H1 (cell line): ENCODE data around the gene POLR2I. TPM values are rescaled to one million over a fixed set of nuclear protein-coding genes. Genes with fewer than 3 reads are reported as not detected.

ENCODE experiments used
- CTCF ChIA-PET: fragments of 300-600 bp; sonication (Branson Sonifier 250); formaldehyde crosslinking; loops from one replicate; lab custom pipeline; 2021; ENCODE audit not compliant: partially characterized antibody; lab: Charles Lee
- POLR2A ChIA-PET: fragments of 300-600 bp; sonication (Branson Sonifier 250); formaldehyde crosslinking; loops from one replicate; lab custom pipeline; 2021; ENCODE audit warnings: inconsistent platforms; ENCODE audit not compliant: partially characterized antibody; lab: Charles Lee
- DNase-seq, 2 experiments: peaks; one replicate each; pipeline versions ENCODE4 v3.0.0 to v3.0.0-alpha.2; 2010 to 2022; ENCODE audit warnings: low spot score in 2 of 2, low read depth in 1 of 2, mixed read lengths in 1 of 2
- FAIRE-seq: peaks from 2 replicates; lab custom pipeline; 2011; peaks lifted over from hg19 to GRCh38; lab: Jason Lieb, UNC
- H2AFZ ChIP-seq: 2 replicates; pipeline ENCODE4 v1.8.1; 2012; ENCODE audit warnings: low read length, inconsistent platforms
- H2AK5ac ChIP-seq: 2 replicates; pipeline ENCODE4 v1.6.1; 2013; ENCODE audit warnings: low read depth, low read length
- H2BK120ac ChIP-seq: replicated peaks from 2 replicates; pipeline ENCODE3; 2013; ENCODE audit warnings: low read depth, low read length, inconsistent platforms
- H2BK12ac ChIP-seq: 2 replicates; pipeline ENCODE4 v1.6.1; 2013; ENCODE audit warnings: low read depth, low read length
- H2BK15ac ChIP-seq: 2 replicates; pipeline ENCODE4 v1.6.1; 2013; ENCODE audit warnings: low read length
- H2BK20ac ChIP-seq: 2 replicates; pipeline ENCODE4 v1.6.1; 2013; ENCODE audit warnings: low read length
- H2BK5ac ChIP-seq: 2 replicates; pipeline ENCODE4 v1.6.1; 2013; ENCODE audit warnings: low read depth, low read length
- H3K14ac ChIP-seq: 2 replicates; pipeline ENCODE4 v1.6.1; 2013; ENCODE audit warnings: inconsistent platforms; ENCODE audit not compliant: insufficient read length
- H3K18ac ChIP-seq: 2 replicates; pipeline ENCODE4 v1.6.1; 2013; ENCODE audit warnings: low read length; ENCODE audit errors: extremely low read depth
- H3K23ac ChIP-seq: 2 replicates; pipeline ENCODE4 v1.6.1; 2013; ENCODE audit warnings: inconsistent platforms; ENCODE audit not compliant: insufficient read length
- H3K23me2 ChIP-seq: 2 replicates; pipeline ENCODE4 v1.6.1; 2013; ENCODE audit warnings: low read depth, low read length
- H3K27ac ChIP-seq: 2 replicates; pipeline ENCODE4 v1.6.1; 2011; ENCODE audit warnings: low read depth, low read length, inconsistent platforms
- H3K27me3 ChIP-seq, 4 experiments: replicated peaks in 1 of 4; 1 replicate in 1 of 4; 2 replicates in 3 of 4; pipeline versions ENCODE4 v1.6.1 to v1.8.1; 2011 to 2013; ENCODE audit warnings: low read length in 3 of 4, mild to moderate bottlenecking in 3 of 4, inconsistent platforms in 2 of 4, mixed read lengths in 2 of 4, moderate library complexity in 1 of 4; ENCODE audit not compliant: control insufficient read depth in 3 of 4, insufficient read depth in 3 of 4; ENCODE audit errors: extremely low read depth in 1 of 4
- H3K36me3 ChIP-seq, 4 experiments: 2 replicates each; pipeline versions ENCODE4 v1.6.1 to v1.8.1; 2011 to 2013; ENCODE audit warnings: mild to moderate bottlenecking in 4 of 4, low read length in 3 of 4, moderate library complexity in 2 of 4, control low read depth in 1 of 4, inconsistent platforms in 1 of 4; ENCODE audit not compliant: insufficient read depth in 4 of 4, control insufficient read depth in 2 of 4
- H3K4ac ChIP-seq: replicated peaks from 2 replicates; pipeline ENCODE3; 2013; ENCODE audit warnings: low read length, low read depth, mixed read lengths, inconsistent platforms; ENCODE audit not compliant: insufficient read length
- H3K4me1 ChIP-seq, 4 experiments: replicated peaks in 1 of 4; 1 replicate in 1 of 4; 2 replicates in 3 of 4; pipeline versions ENCODE4 v1.6.1 to v1.8.1; 2011 to 2013; ENCODE audit warnings: low read length in 3 of 4, inconsistent platforms in 2 of 4, mixed read lengths in 1 of 4; ENCODE audit not compliant: insufficient read depth in 4 of 4, control insufficient read depth in 3 of 4
- H3K4me2 ChIP-seq, 2 experiments: 2 replicates each; pipeline versions ENCODE4 v1.6.1 to v1.8.1; 2011 to 2013; ENCODE audit warnings: low read depth in 2 of 2, low read length in 2 of 2, control low read depth in 1 of 2, inconsistent platforms in 1 of 2, mild to moderate bottlenecking in 1 of 2; ENCODE audit not compliant: insufficient read depth in 1 of 2
- H3K4me3 ChIP-seq, 4 experiments: fragments of 200-600, 300-600 bp in 1 of 4; sonication (generic), shearing (Covaris generic), sonication (Bioruptor Twin) in 1 of 4; 2 replicates each; pipeline versions ENCODE4 v1.5.1 to v1.8.1; 2011 to 2016; ENCODE audit warnings: low read length in 4 of 4, low read depth in 3 of 4, control low read depth in 2 of 4, inconsistent platforms in 2 of 4, mild to moderate bottlenecking in 2 of 4, mixed read lengths in 1 of 4, moderate library complexity in 1 of 4; ENCODE audit not compliant: insufficient read depth in 2 of 4; ENCODE audit errors: extremely low read depth in 1 of 4
- H3K56ac ChIP-seq: replicated peaks from 2 replicates; pipeline ENCODE3; 2013; ENCODE audit warnings: low read depth, mild to moderate bottlenecking, mixed read lengths, low read length, inconsistent platforms; ENCODE audit not compliant: insufficient read length
- H3K79me1 ChIP-seq: 2 replicates; pipeline ENCODE4 v1.6.1; 2013; ENCODE audit warnings: low read depth, low read length, control low read depth
- H3K79me2 ChIP-seq, 2 experiments: 2 replicates each; pipeline versions ENCODE4 v1.6.1 to v1.8.1; 2012 to 2013; ENCODE audit warnings: low read length in 2 of 2, mild to moderate bottlenecking in 2 of 2, inconsistent platforms in 1 of 2; ENCODE audit not compliant: insufficient read depth in 2 of 2, control insufficient read depth in 1 of 2
- H3K9ac ChIP-seq, 4 experiments: replicated peaks in 1 of 4; 1 replicate in 1 of 4; 2 replicates in 3 of 4; pipeline versions ENCODE4 v1.6.1 to v1.8.1; 2011 to 2013; ENCODE audit warnings: low read depth in 3 of 4, low read length in 3 of 4, control low read depth in 2 of 4, mild to moderate bottlenecking in 2 of 4, moderate library complexity in 2 of 4, inconsistent platforms in 1 of 4; ENCODE audit errors: extremely low read depth in 1 of 4
- H3K9me3 ChIP-seq, 2 experiments: 2 replicates each; pipeline versions ENCODE4 v1.6.1 to v1.8.1; 2012 to 2013; ENCODE audit warnings: mild to moderate bottlenecking in 2 of 2, moderate library complexity in 2 of 2, control low read depth in 1 of 2, inconsistent platforms in 1 of 2, low read depth in 1 of 2, low read length in 1 of 2, mixed read lengths in 1 of 2; ENCODE audit not compliant: insufficient read depth in 2 of 2
- H4K20me1 ChIP-seq, 2 experiments: replicated peaks in 1 of 2; 2 replicates each; pipeline versions ENCODE3 to v1.8.1; 2011 to 2013; ENCODE audit warnings: inconsistent platforms in 2 of 2, low read length in 2 of 2, mild to moderate bottlenecking in 1 of 2; ENCODE audit not compliant: insufficient read depth in 2 of 2, control insufficient read depth in 1 of 2
- H4K5ac ChIP-seq: 2 replicates; pipeline ENCODE4 v1.6.1; 2013; ENCODE audit warnings: low read length, low read depth, mixed read lengths, inconsistent platforms; ENCODE audit not compliant: insufficient read length
- H4K8ac ChIP-seq: 2 replicates; pipeline ENCODE4 v1.8.0; 2013; ENCODE audit warnings: mild to moderate bottlenecking, moderate library complexity, low read length, inconsistent platforms; ENCODE audit not compliant: insufficient read depth; ENCODE audit errors: extremely low read depth
- H4K91ac ChIP-seq: replicated peaks from 2 replicates; pipeline ENCODE3; 2013; ENCODE audit warnings: low read length, mixed read lengths, inconsistent platforms; ENCODE audit not compliant: insufficient read length
- FOSL1 ChIP-seq: IDR thresholded peaks from 2 replicates; pipeline ENCODE4 v1.6.1; 2011; ENCODE audit warnings: mild to moderate bottlenecking, low read depth, low read length, moderate library complexity; ENCODE audit not compliant: insufficient read depth
- HDAC2 ChIP-seq, 2 experiments: fragments of 300-600 bp in 1 of 2; sonication (generic) in 1 of 2; IDR thresholded peaks; 2 replicates each; pipeline ENCODE4 v1.6.1; 2011 to 2012; ENCODE audit warnings: low read depth in 2 of 2, low read length in 2 of 2, mild to moderate bottlenecking in 2 of 2, moderate library complexity in 2 of 2, borderline replicate concordance in 1 of 2, inconsistent platforms in 1 of 2
- KDM5A ChIP-seq: fragments of 200-600 bp; IDR thresholded peaks from 2 replicates; pipeline ENCODE4 v1.7.1; 2012; ENCODE audit warnings: mild to moderate bottlenecking, low read length, inconsistent platforms, mixed read lengths
- MAFK ChIP-seq: IDR thresholded peaks from 2 replicates; pipeline ENCODE4 v1.6.1; 2012; ENCODE audit warnings: low read depth, mild to moderate bottlenecking, improper control_type of control experiment, low read length
- RNF2 ChIP-seq: fragments of 200-900, 300-1000 bp; sonication (generic); IDR thresholded peaks from 2 replicates; pipeline ENCODE4 v1.7.1; 2016; ENCODE audit warnings: borderline replicate concordance, low read depth, mild to moderate bottlenecking, antibody characterized with exemption, low read length; ENCODE audit not compliant: poor library complexity, severe bottlenecking; ENCODE audit errors: missing control alignments
- SAP30 ChIP-seq: fragments of 300-600 bp; sonication (generic); IDR thresholded peaks from 2 replicates; pipeline ENCODE4 v1.7.1; 2012; ENCODE audit warnings: low read length, moderate library complexity, mild to moderate bottlenecking, inconsistent platforms; ENCODE audit not compliant: insufficient read depth, insufficient replicate concordance
- SIX5 ChIP-seq: IDR thresholded peaks from 2 replicates; pipeline ENCODE4 v1.6.1; 2011; ENCODE audit warnings: mild to moderate bottlenecking, low read depth, low read length
- SP1 ChIP-seq: IDR thresholded peaks from 2 replicates; pipeline ENCODE4 v1.6.1; 2011; ENCODE audit warnings: low read depth, low read length
- SP2 ChIP-seq: IDR thresholded peaks from 2 replicates; pipeline ENCODE4 v1.6.1; 2012; ENCODE audit warnings: mild to moderate bottlenecking, low read length, inconsistent platforms
- SP4 ChIP-seq: IDR thresholded peaks from 2 replicates; pipeline ENCODE4 v1.6.1; 2012; ENCODE audit warnings: low read length, inconsistent platforms
- TAF7 ChIP-seq: optimal IDR thresholded peaks from 2 replicates; pipeline ENCODE3; 2011; ENCODE audit warnings: low read depth, mild to moderate bottlenecking, inconsistent platforms, low read length, moderate library complexity, borderline replicate concordance
- WGBS, 2 experiments: shearing (Covaris generic) in 1 of 2; methylation state at CpG; one replicate each; pipeline versions ENCODE4 v1.1.6 to v1.1.7; 2013 to 2015; ENCODE audit warnings: low lambda C conversion rate in 2 of 2, mixed read lengths in 2 of 2, inconsistent platforms in 1 of 2, low coverage in 1 of 2, missing lambda C conversion rate in 1 of 2; ENCODE audit not compliant: insufficient replicate concordance in 2 of 2, insufficient coverage in 1 of 2, insufficient read length in 1 of 2; ENCODE audit errors: extremely low coverage in 1 of 2, missing lambda C conversion rate in 1 of 2; 5-methylcytosine and 5-hydroxymethylcytosine counted together
- polyA plus RNA-seq, 7 experiments: library from polyadenylated mRNA; depleted of rRNA in 3 of 7; stranded (reverse) in 5 of 7; unstranded in 2 of 7; fragments of >200 nt in 5 of 7; fragments of 200-250 nt in 2 of 7; gene quantifications; 1 replicate in 5 of 7; 2 replicates in 1 of 7; 4 replicates in 1 of 7; pipeline versions ENCODE4 v1.2.1 to v1.2.3, GENCODE V29; 2011 to 2013; ENCODE audit warnings: missing spikeins in 2 of 7, mixed read lengths in 2 of 7
- total RNA-seq: library from RNA; stranded (reverse); fragmentation: NEBNext Ultra II Directional; extraction: Animal tissue kit (Norgen Biotek cat#: 25700); gene quantifications from 2 replicates; pipeline ENCODE4 v1.2.1, GENCODE V29; 2021
- TF ChIP-seq, protein P1 (sequence below): IDR thresholded peaks from 2 replicates; pipeline ENCODE4 v1.6.1; 2011; ENCODE audit warnings: low read depth, mild to moderate bottlenecking, low read length; ENCODE audit not compliant: insufficient read depth
- TF ChIP-seq, protein P2 (sequence below): IDR thresholded peaks from 2 replicates; pipeline ENCODE4 v1.6.1; 2012; ENCODE audit warnings: inconsistent platforms

Gene POLR2I
- total and polyA plus RNA-seq, 2 of the 8 experiments (the other 6 are each of a cell fraction or from before 2014, with no cell fraction given) = 143 to 150 TPM

DNA sequence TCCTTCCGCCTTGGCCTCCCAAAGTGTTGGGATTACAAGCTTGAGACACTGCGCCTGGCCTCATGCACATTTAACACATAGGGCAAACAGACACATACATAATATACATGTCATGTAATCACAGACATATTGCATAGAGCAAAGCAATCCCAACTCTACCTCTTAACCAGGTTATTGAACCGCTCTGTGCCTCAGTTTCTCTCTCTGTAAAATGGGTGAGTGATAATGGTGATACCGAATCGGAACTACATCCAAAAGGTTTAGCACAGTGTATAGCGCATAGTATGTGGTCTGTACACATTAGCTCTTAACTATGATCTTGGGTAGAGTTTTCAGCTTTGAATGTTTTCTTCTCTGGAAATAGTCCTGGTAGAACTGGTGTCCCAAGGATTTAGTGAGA, 29.9 kb upstream of the POLR2I start:
- Histone ChIP-seq H2AK5ac (no peak overlapping the region), H3K36me3 (peaks cover 17 to 55% (median 40%) of the 10 kb centered on the region in 4 experiments), H3K56ac (no peak overlapping the region), H3K4ac (no peak overlapping the region), H3K27me3 (no peaks in the 10 kb centered on the region), H3K9ac (no peak overlapping the region), H3K79me1 (peaks cover 3% of the 10 kb centered on the region), H3K4me3 (no peak overlapping the region), H3K23me2 (peaks cover 10% of the 10 kb centered on the region; the same call in 1 of the 2 replicates), H4K5ac (no peak overlapping the region), H4K20me1 (peaks cover 0 to 11% of the 10 kb centered on the region in 2 experiments), H3K23ac (no peak overlapping the region), H3K27ac (no peak overlapping the region), H2BK15ac (no peak overlapping the region), H2BK120ac (no peak overlapping the region), H3K9me3 (no peaks in the 10 kb centered on the region), H3K14ac (no peak overlapping the region), H2BK12ac (no peak overlapping the region), H3K18ac (no peak overlapping the region), H4K8ac (no peak overlapping the region), H4K91ac (no peak overlapping the region), H3K4me1 (peaks cover 0 to 3% (median 3%) of the 10 kb centered on the region in 4 experiments; a peak in 3 of 7 replicates), H2BK20ac (no peak overlapping the region), H2BK5ac (no peak overlapping the region), H3K79me2 (peaks cover 0 to 12% of the 10 kb centered on the region in 2 experiments; a peak in 1 of 4 replicates), H2AFZ (no peak overlapping the region), H3K4me2 (no peak overlapping the region)
- ChIA-PET POLR2A (interaction anchor here (1.2 kb wide), 1 partner anchor 29 kb away, joined by 3 read pairs; no protein-coding TSS in a partner anchor), CTCF (interaction anchor here (1.1 kb wide), 1 partner anchor 9 kb away, joined by 5 read pairs; no protein-coding TSS in a partner anchor)
- no peak for DNase-seq
- WGBS, 2 experiments = 97% methylated on average over 6 of the region's 6 CpGs; no CpG with 5 or more reads in 1 of the 2 experiments
- FAIRE-seq = no peak
- TF ChIP-seq SP2 = no peak
- no peak for TF ChIP-seq SIX5
- no peak for TF ChIP-seq RNF2
- TF ChIP-seq MAFK = no peak
- TF ChIP-seq, protein P1, sequence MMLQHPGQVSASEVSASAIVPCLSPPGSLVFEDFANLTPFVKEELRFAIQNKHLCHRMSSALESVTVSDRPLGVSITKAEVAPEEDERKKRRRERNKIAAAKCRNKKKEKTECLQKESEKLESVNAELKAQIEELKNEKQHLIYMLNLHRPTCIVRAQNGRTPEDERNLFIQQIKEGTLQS = no peak
- no peak for TF ChIP-seq SP4
- no peak for TF ChIP-seq SAP30
- no peak for TF ChIP-seq KDM5A
- TF ChIP-seq TAF7 = no peak
- no peak for TF ChIP-seq SP1
- TF ChIP-seq, protein P2, sequence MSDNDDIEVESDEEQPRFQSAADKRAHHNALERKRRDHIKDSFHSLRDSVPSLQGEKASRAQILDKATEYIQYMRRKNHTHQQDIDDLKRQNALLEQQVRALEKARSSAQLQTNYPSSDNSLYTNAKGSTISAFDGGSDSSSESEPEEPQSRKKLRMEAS = no peak
- TF ChIP-seq HDAC2 (IDR thresholded peaks at IDR 0.05; ENCODE audit: borderline replicate concordance in 1 of 2, low read depth in 2 of 2, low read length in 2 of 2) = no peak
- no peak for TF ChIP-seq FOSL1
